ENCODE data around the gene FAM53A. TPM values are rescaled to one million over a fixed set of nuclear protein-coding genes. Genes with fewer than 3 reads are reported as not detected.
"Not testable (repeated sequence)": the region's sequence is repeated elsewhere in the genome, so short reads cannot be mapped to it uniquely, and the experiment has no call there.

The FAM53A gene
- total and polyA plus RNA-seq, 2 donors, result 1.0 to 2.0 TPM

DNA sequence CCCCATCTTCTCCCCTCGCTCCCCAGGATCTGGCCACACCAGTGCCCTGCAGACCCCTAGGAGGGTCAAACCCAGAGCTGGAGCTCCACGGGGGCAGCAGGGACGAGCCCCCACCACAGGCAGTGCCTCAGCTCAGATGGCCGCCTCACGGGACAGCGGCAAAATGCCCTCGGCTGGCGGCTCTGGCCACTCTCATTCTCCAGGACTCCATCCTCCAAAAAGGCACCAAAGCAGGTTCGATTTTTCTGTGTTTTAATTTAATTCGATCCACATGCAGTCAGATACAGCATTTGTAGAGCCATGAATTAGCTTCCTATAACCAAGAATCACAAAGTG, 8.3 kb downstream of the FAM53A start:
- DNase-seq (ENCODE audit: low read depth in 6 of 9, low spot score in 9 of 9), result no peak
- H3K27ac ChIP-seq (ENCODE audit: low read depth in 1 of 2, low read length in 1 of 2), result no peak overlapping the region
- H3K36me3 ChIP-seq (ENCODE audit: control insufficient read depth in 2 of 2, insufficient read depth in 2 of 2, low read length in 1 of 2), result no peaks in the 10 kb centered on the region
- no peak overlapping the region for H3K4me3 ChIP-seq (ENCODE audit: low read length in 2 of 2)
- no peaks in the 10 kb centered on the region for H3K9me3 ChIP-seq (ENCODE audit: control insufficient read depth in 2 of 2, insufficient read depth in 1 of 2, low read length in 1 of 2)
- 94% methylated on average over 10 of the region's 10 CpGs for WGBS
- H3K27me3 ChIP-seq (ENCODE audit: control insufficient read depth in 2 of 2, insufficient read depth in 1 of 2, low read length in 1 of 2), result peaks cover 0 to 2% of the 10 kb centered on the region in 2 donors
- no peaks in the 10 kb centered on the region for H3K4me1 ChIP-seq (ENCODE audit: control insufficient read depth in 2 of 2, insufficient read depth in 2 of 2, low read length in 2 of 2)

DNA sequence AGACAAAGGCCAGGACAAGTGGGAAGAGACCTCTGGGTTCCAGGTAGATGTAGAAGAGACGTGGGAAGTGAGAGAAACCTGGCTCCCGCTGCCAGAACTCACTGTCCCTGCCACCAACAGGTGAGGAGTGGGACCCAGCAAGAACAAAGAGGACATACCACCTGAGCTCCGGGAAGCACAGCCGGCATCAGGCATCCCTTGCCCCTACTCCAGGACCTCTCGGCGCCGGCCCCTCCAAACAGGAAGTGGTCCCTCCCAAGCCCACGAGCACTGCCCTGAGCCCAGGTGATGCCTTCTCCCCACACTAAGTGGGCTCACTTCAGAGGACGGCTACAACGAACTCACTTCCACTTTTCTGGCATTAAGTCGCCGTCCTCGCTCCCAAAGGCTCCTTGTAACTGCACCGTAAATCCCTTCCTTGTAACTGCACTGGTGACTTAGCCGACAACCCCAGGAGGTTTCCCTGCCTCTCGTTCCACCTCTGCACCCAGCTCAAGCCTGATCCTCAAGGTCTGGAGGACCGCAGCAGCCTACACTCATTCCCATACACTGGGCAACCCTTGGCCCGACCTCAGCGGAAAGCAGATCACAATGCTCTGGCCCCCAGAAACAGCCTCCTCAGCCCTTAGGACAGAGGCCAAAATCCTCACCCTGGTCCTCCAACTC, 8.8 kb downstream of the FAM53A start:
- no peak overlapping the region for H3K4me3 ChIP-seq (ENCODE audit: low read length in 2 of 2)
- peaks cover 0 to 2% of the 10 kb centered on the region in 2 donors for H3K27me3 ChIP-seq (ENCODE audit: control insufficient read depth in 2 of 2, insufficient read depth in 1 of 2, low read length in 1 of 2)
- H3K4me1 ChIP-seq (ENCODE audit: control insufficient read depth in 2 of 2, insufficient read depth in 2 of 2, low read length in 2 of 2), result no peaks in the 10 kb centered on the region
- 92% methylated on average over 19 of the region's 19 CpGs for WGBS
- H3K36me3 ChIP-seq (ENCODE audit: control insufficient read depth in 2 of 2, insufficient read depth in 2 of 2, low read length in 1 of 2), result no peaks in the 10 kb centered on the region
- H3K27ac ChIP-seq (ENCODE audit: low read depth in 1 of 2, low read length in 1 of 2), result no peak overlapping the region
- no peaks in the 10 kb centered on the region for H3K9me3 ChIP-seq (ENCODE audit: control insufficient read depth in 2 of 2, insufficient read depth in 1 of 2, low read length in 1 of 2)
- no peak for DNase-seq (ENCODE audit: low read depth in 6 of 9, low spot score in 9 of 9)

DNA sequence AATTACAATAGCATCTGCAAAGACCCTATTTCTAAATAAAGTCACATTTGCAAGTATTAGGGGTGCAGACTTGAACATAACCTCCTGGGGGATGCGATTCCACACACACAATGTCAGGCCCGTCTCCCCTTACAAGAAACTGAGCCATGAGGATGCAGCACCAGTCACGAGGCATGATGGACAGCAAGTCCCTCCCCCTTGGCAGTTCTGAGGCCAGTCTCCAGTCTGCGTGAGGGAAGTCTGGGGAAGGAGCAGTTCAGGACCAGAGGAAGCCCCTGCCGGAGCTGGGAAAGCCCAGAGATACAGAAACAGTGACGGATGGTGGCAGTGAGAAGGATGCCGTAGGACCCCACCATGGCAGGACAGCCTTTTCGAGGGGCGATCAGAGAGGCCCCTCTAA, 9.4 kb downstream of the FAM53A start:
- no peak for DNase-seq (ENCODE audit: low read depth in 6 of 9, low spot score in 9 of 9)
- Histone ChIP-seq H3K9me3 (ENCODE audit: control insufficient read depth in 2 of 2, insufficient read depth in 1 of 2, low read length in 1 of 2) (no peaks in the 10 kb centered on the region), H3K27ac (ENCODE audit: low read depth in 1 of 2, low read length in 1 of 2) (no peak overlapping the region), H3K4me3 (ENCODE audit: low read length in 2 of 2) (no peak overlapping the region), H3K27me3 (ENCODE audit: control insufficient read depth in 2 of 2, insufficient read depth in 1 of 2, low read length in 1 of 2) (peaks cover 0 to 2% of the 10 kb centered on the region in 2 donors), H3K4me1 (ENCODE audit: control insufficient read depth in 2 of 2, insufficient read depth in 2 of 2, low read length in 2 of 2) (no peaks in the 10 kb centered on the region), H3K36me3 (ENCODE audit: control insufficient read depth in 2 of 2, insufficient read depth in 2 of 2, low read length in 1 of 2) (no peaks in the 10 kb centered on the region)
- 89% methylated on average over 9 of the region's 9 CpGs for WGBS

DNA sequence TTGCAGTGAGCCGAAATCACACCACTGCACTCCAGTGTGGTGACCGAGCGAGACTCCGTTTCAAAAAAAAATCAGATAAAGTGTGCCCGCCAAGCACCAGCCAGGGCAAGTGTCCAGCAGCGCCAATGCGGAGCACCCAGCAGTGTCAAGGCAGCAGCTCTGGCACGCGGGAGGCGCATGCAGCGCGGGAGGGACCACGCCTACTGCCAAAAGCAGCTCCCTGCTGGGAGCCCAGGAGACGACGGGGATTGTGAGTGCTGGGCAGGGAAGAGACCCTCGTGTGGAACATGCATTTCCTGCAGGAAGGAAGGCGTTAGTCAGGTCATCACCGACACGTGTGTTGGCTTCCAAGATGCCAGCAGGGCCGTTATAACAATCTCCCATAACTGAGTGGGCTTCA, 10.4 kb downstream of the FAM53A start:
- 96% methylated on average over 20 of the region's 20 CpGs for WGBS
- no peaks in the 10 kb centered on the region for H3K9me3 ChIP-seq (ENCODE audit: control insufficient read depth in 2 of 2, insufficient read depth in 1 of 2, low read length in 1 of 2)
- no peak for DNase-seq (ENCODE audit: low read depth in 6 of 9, low spot score in 9 of 9)
- no peaks in the 10 kb centered on the region for H3K36me3 ChIP-seq (ENCODE audit: control insufficient read depth in 2 of 2, insufficient read depth in 2 of 2, low read length in 1 of 2)
- no peak overlapping the region for H3K4me3 ChIP-seq (ENCODE audit: low read length in 2 of 2)
- peaks cover 0 to 2% of the 10 kb centered on the region in 2 donors for H3K27me3 ChIP-seq (ENCODE audit: control insufficient read depth in 2 of 2, insufficient read depth in 1 of 2, low read length in 1 of 2)
- no peak overlapping the region for H3K27ac ChIP-seq (ENCODE audit: low read depth in 1 of 2, low read length in 1 of 2)
- H3K4me1 ChIP-seq (ENCODE audit: control insufficient read depth in 2 of 2, insufficient read depth in 2 of 2, low read length in 2 of 2), result no peaks in the 10 kb centered on the region

DNA sequence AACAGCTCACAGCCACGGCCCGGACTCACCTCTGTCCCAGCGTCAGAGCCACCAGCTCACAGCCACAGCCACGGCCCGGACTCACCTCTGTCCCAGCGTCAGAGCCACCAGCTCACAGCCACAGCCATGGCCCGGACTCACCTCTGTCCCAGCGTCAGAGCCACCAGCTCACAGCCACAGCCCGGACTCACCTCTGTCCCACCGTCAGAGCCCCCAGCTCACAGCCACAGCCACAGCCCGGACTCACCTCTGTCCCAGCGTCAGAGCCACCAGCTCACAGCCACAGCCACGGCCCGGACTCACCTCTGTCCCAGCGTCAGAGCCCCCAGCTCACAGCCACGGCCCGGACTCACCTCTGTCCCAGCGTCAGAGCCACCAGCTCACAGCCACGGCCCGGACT, 13.1 kb downstream of the FAM53A start:
- not testable (repeated sequence) for H3K27me3 ChIP-seq (ENCODE audit: control insufficient read depth in 2 of 2, insufficient read depth in 1 of 2, low read length in 1 of 2); H3K4me1 ChIP-seq (ENCODE audit: control insufficient read depth in 2 of 2, insufficient read depth in 2 of 2, low read length in 2 of 2); DNase-seq (ENCODE audit: low read depth in 6 of 9, low spot score in 9 of 9); H3K27ac ChIP-seq (ENCODE audit: low read depth in 1 of 2, low read length in 1 of 2); H3K4me3 ChIP-seq (ENCODE audit: low read length in 2 of 2); H3K36me3 ChIP-seq (ENCODE audit: control insufficient read depth in 2 of 2, insufficient read depth in 2 of 2, low read length in 1 of 2); H3K9me3 ChIP-seq (ENCODE audit: control insufficient read depth in 2 of 2, insufficient read depth in 1 of 2, low read length in 1 of 2)
- 93% methylated on average over 20 of the region's 20 CpGs for WGBS

DNA sequence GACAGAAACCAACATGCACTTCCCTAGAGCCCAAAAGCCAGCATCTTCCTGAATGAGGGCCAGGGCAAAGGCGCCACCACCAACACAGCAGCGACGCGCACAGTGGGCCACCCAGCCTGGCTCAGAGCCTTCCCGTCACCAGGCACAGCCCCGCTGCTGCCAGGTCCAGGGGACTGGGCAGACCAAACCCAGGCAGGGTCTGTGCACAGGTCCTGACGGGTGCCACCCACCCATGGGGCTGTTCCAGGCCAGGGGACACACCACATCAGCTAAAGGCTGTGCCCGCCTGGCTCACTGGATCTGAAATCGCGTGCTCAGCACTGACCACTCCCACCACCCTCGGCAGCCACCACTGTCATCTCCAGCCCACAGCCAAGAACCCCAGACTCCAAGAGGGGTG, 13.8 kb downstream of the FAM53A start:
- Histone ChIP-seq H3K27ac (ENCODE audit: low read depth in 1 of 2, low read length in 1 of 2) (no peak overlapping the region), H3K4me3 (ENCODE audit: low read length in 2 of 2) (no peak overlapping the region), H3K36me3 (ENCODE audit: control insufficient read depth in 2 of 2, insufficient read depth in 2 of 2, low read length in 1 of 2) (no peaks in the 10 kb centered on the region), H3K9me3 (ENCODE audit: control insufficient read depth in 2 of 2, insufficient read depth in 1 of 2, low read length in 1 of 2) (peaks cover 0 to 4% of the 10 kb centered on the region in 2 donors), H3K4me1 (ENCODE audit: control insufficient read depth in 2 of 2, insufficient read depth in 2 of 2, low read length in 2 of 2) (no peaks in the 10 kb centered on the region), H3K27me3 (ENCODE audit: control insufficient read depth in 2 of 2, insufficient read depth in 1 of 2, low read length in 1 of 2) (no peaks in the 10 kb centered on the region)
- DNase-seq (ENCODE audit: low read depth in 6 of 9, low spot score in 9 of 9), result no peak
- 97% methylated on average over 11 of the region's 11 CpGs for WGBS

DNA sequence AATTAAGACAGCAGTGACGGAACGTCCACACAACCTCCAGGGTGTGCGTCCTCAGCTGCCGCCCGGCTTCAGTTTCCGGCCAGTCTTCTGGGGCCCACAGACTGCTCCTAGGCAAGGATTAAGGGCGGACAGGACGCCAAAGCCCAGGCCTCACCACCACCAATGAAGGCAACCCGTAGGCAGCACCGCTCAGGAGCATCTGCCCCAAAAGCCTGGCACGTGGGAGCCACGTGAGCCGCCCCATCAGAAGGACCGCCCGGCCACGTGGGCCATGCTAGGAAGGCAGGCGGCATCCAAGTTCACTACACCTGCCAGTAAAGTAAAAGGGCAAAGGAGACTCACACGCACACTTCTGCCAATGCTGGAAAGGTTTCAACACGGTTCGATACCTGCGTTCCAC, 14.3 kb downstream of the FAM53A start:
- no peaks in the 10 kb centered on the region for H3K27me3 ChIP-seq (ENCODE audit: control insufficient read depth in 2 of 2, insufficient read depth in 1 of 2, low read length in 1 of 2)
- H3K4me3 ChIP-seq (ENCODE audit: low read length in 2 of 2), result no peak overlapping the region
- peaks cover 0 to 4% of the 10 kb centered on the region in 2 donors for H3K9me3 ChIP-seq (ENCODE audit: control insufficient read depth in 2 of 2, insufficient read depth in 1 of 2, low read length in 1 of 2)
- H3K27ac ChIP-seq (ENCODE audit: low read depth in 1 of 2, low read length in 1 of 2), result no peak overlapping the region
- no peak for DNase-seq (ENCODE audit: low read depth in 6 of 9, low spot score in 9 of 9)
- no peaks in the 10 kb centered on the region for H3K4me1 ChIP-seq (ENCODE audit: control insufficient read depth in 2 of 2, insufficient read depth in 2 of 2, low read length in 2 of 2)
- H3K36me3 ChIP-seq (ENCODE audit: control insufficient read depth in 2 of 2, insufficient read depth in 2 of 2, low read length in 1 of 2), result no peaks in the 10 kb centered on the region
- 96% methylated on average over 21 of the region's 21 CpGs for WGBS

DNA sequence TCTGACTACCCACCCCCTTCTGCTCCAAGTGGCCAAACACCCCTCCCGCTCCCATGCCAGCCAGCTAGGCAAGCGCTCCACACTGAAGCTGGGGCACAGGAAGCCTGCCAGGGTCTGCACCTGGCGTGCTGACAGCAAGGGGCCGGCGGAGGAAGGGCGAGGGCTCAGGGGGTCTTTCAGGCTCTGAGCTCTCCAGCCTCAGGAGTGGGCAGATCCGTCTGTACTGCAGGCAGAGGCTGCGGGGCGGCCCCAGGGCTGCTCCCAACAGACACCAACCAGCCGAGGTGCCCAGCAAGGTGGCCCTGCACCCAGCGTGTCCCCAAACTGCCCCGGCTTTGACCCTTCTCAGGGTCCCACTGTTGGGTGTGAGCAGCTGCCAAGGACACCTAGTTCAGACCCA, 14.8 kb downstream of the FAM53A start:
- Histone ChIP-seq H3K9me3 (ENCODE audit: control insufficient read depth in 2 of 2, insufficient read depth in 1 of 2, low read length in 1 of 2) (peaks cover 0 to 4% of the 10 kb centered on the region in 2 donors), H3K27ac (ENCODE audit: low read depth in 1 of 2, low read length in 1 of 2) (no peak overlapping the region), H3K4me3 (ENCODE audit: low read length in 2 of 2) (no peak overlapping the region), H3K36me3 (ENCODE audit: control insufficient read depth in 2 of 2, insufficient read depth in 2 of 2, low read length in 1 of 2) (no peaks in the 10 kb centered on the region), H3K4me1 (ENCODE audit: control insufficient read depth in 2 of 2, insufficient read depth in 2 of 2, low read length in 2 of 2) (no peaks in the 10 kb centered on the region), H3K27me3 (ENCODE audit: control insufficient read depth in 2 of 2, insufficient read depth in 1 of 2, low read length in 1 of 2) (no peaks in the 10 kb centered on the region)
- WGBS, result 94% methylated on average over 12 of the region's 12 CpGs
- no peak for DNase-seq (ENCODE audit: low read depth in 6 of 9, low spot score in 9 of 9)

DNA sequence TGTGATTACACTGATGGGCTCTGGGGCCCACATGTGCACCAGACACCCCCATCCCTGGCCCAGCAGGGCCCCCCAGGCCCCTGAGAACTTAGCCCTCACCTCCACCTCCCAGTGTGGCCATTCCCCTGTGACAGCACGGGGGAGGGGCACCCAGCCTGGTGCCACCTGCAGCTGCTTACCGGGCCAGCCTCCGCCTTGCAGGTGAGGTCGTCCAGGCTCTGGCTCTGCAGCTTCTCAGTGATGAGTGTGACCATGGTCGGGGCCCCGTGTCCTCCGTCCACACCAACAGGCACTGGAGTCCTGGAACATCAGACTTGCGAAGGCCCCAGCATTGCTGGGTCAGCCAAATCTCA, 15.6 kb downstream of the FAM53A start:
- DNase-seq (ENCODE audit: low read depth in 6 of 9, low spot score in 9 of 9), result no peak
- Histone ChIP-seq H3K4me1 (ENCODE audit: control insufficient read depth in 2 of 2, insufficient read depth in 2 of 2, low read length in 2 of 2) (no peaks in the 10 kb centered on the region), H3K27me3 (ENCODE audit: control insufficient read depth in 2 of 2, insufficient read depth in 1 of 2, low read length in 1 of 2) (no peaks in the 10 kb centered on the region), H3K27ac (ENCODE audit: low read depth in 1 of 2, low read length in 1 of 2) (no peak overlapping the region), H3K36me3 (ENCODE audit: control insufficient read depth in 2 of 2, insufficient read depth in 2 of 2, low read length in 1 of 2) (no peaks in the 10 kb centered on the region), H3K4me3 (ENCODE audit: low read length in 2 of 2) (no peak overlapping the region), H3K9me3 (ENCODE audit: control insufficient read depth in 2 of 2, insufficient read depth in 1 of 2, low read length in 1 of 2) (peaks cover 0 to 4% of the 10 kb centered on the region in 2 donors)
- 97% methylated on average over 8 of the region's 8 CpGs for WGBS

DNA sequence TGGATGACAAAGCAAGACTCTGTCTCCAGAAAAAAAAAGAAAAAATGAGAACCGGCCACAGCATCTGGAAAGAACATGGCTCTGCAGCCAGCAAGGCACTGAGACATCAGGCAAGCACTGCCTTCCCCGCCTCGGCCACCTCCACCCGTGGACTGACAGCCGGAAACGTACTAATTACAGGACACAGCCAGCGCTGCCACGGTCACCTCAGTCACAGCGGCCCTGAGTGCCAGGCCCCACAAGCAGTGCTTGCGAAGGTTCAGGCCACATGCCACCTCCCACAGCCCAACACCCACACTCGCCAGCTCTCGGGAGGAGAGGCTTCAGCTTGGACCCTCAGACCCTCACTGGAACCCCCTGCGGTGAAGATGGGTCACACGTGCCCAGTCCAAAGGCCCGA, 16.8 kb downstream of the FAM53A start:
- H3K9me3 ChIP-seq (ENCODE audit: control insufficient read depth in 2 of 2, insufficient read depth in 1 of 2, low read length in 1 of 2), result peaks cover 0 to 4% of the 10 kb centered on the region in 2 donors
- DNase-seq (ENCODE audit: low read depth in 6 of 9, low spot score in 9 of 9), result no peak
- no peaks in the 10 kb centered on the region for H3K4me1 ChIP-seq (ENCODE audit: control insufficient read depth in 2 of 2, insufficient read depth in 2 of 2, low read length in 2 of 2)
- H3K27ac ChIP-seq (ENCODE audit: low read depth in 1 of 2, low read length in 1 of 2), result no peak overlapping the region
- H3K27me3 ChIP-seq (ENCODE audit: control insufficient read depth in 2 of 2, insufficient read depth in 1 of 2, low read length in 1 of 2), result no peaks in the 10 kb centered on the region
- no peak overlapping the region for H3K4me3 ChIP-seq (ENCODE audit: low read length in 2 of 2)
- 98% methylated on average over 15 of the region's 15 CpGs for WGBS
- no peaks in the 10 kb centered on the region for H3K36me3 ChIP-seq (ENCODE audit: control insufficient read depth in 2 of 2, insufficient read depth in 2 of 2, low read length in 1 of 2)
